PC-3 (cell line): ENCODE results near the gene BBS2.

ENCODE experiments used
- CTCF ChIP-seq: fragments of 300-600 bp; sonication (generic); conservative IDR thresholded peaks from 2 replicates; pipeline ENCODE4 v1.5.1; 2017; ENCODE audit warnings: antibody characterized with exemption, low read depth, mild to moderate bottlenecking, low read length
- EZH2 ChIP-seq: fragments of 300-600 bp; sonication (generic); IDR thresholded peaks from one replicate; pipeline ENCODE4 v1.6.1; 2017; ENCODE audit warnings: antibody characterized with exemption, mild to moderate bottlenecking, low read length; ENCODE audit not compliant: unreplicated experiment
- EZH2phosphoT487 ChIP-seq: fragments of 300-600 bp; sonication (generic); IDR thresholded peaks from 2 replicates; pipeline ENCODE4 v1.6.1; 2018; ENCODE audit warnings: mild to moderate bottlenecking, antibody characterized with exemption, low read length, borderline replicate concordance

GRCh38 chr16:56517206-56517605 lies 2.6 kb downstream of the BBS2 start:
- TF ChIP-seq CTCF (no peak), EZH2phosphoT487 (no peak), EZH2 (no peak)
